Measurements from ENCODE around the gene USF2. TPM values are rescaled to one million over a fixed set of nuclear protein-coding genes. Genes with fewer than 3 reads are reported as not detected.
A peak's percentile ranks its signal among the peaks of the same experiment; 100 is the strongest.

USF2 gene
- total RNA-seq, 1 donor from 2014 or later, result 156 TPM

- H3K4me1 Mint-ChIP-seq (ENCODE audit: low read depth), result no peaks in the 10 kb centered on the region
- H3K9me3 Mint-ChIP-seq, result no peaks in the 10 kb centered on the region
- H3K27ac Mint-ChIP-seq, result no peak overlapping the region
- H3K36me3 Mint-ChIP-seq (ENCODE audit: low read depth), result no peaks in the 10 kb centered on the region
- H3K4me3 Mint-ChIP-seq, result no peak overlapping the region
- peaks cover 2% of the 10 kb centered on the region for H3K27me3 Mint-ChIP-seq (ENCODE audit: insufficient read depth)
- no peak for DNase-seq (ENCODE audit: low spot score)
- intact Hi-C loops (cut with micrococcal nuclease), result loop anchor here (2.0 to 5.0 kb wide), 2 partner anchors 39 to 159 kb away; partner anchors contain the start of gene FFAR1
Observed at GRCh38 chr19:35307931-35308330, 39.2 kb downstream of the USF2 start.

GRCh38 chr19:35308910-35309309, 40.1 kb downstream of the USF2 start:
- no peaks in the 10 kb centered on the region for H3K9me3 Mint-ChIP-seq
- DNase-seq (ENCODE audit: low spot score), result no peak
- H3K36me3 Mint-ChIP-seq (ENCODE audit: low read depth), result no peaks in the 10 kb centered on the region
- H3K27ac Mint-ChIP-seq, result no peak overlapping the region
- no peak overlapping the region for H3K4me3 Mint-ChIP-seq
- H3K4me1 Mint-ChIP-seq (ENCODE audit: low read depth), result no peaks in the 10 kb centered on the region
- intact Hi-C loops (cut with micrococcal nuclease), result loop anchor here (5.0 kb wide), 1 partner anchor 158 kb away; no protein-coding TSS in a partner anchor
- peaks cover 2% of the 10 kb centered on the region for H3K27me3 Mint-ChIP-seq (ENCODE audit: insufficient read depth)

GRCh38 chr19:35309481-35310279, 40.9 kb downstream of the USF2 start:
- Mint-ChIP-seq H3K36me3 (ENCODE audit: low read depth) (no peaks in the 10 kb centered on the region), H3K27ac (no peak overlapping the region), H3K27me3 (ENCODE audit: insufficient read depth) (peaks cover 2% of the 10 kb centered on the region), H3K4me1 (ENCODE audit: low read depth) (no peaks in the 10 kb centered on the region), H3K4me3 (no peak overlapping the region), H3K9me3 (no peaks in the 10 kb centered on the region)
- intact Hi-C loops (cut with micrococcal nuclease), result loop anchor here (5.0 kb wide), 1 partner anchor 158 kb away; no protein-coding TSS in a partner anchor
- DNase-seq (ENCODE audit: low spot score), result no peak

- intact Hi-C loops (cut with micrococcal nuclease), result no loop called here
- H3K9me3 Mint-ChIP-seq, result no peaks in the 10 kb centered on the region
- peaks cover 2% of the 10 kb centered on the region for H3K27me3 Mint-ChIP-seq (ENCODE audit: insufficient read depth)
- no peak for DNase-seq (ENCODE audit: low spot score)
- no peaks in the 10 kb centered on the region for H3K36me3 Mint-ChIP-seq (ENCODE audit: low read depth)
- no peak overlapping the region for H3K4me3 Mint-ChIP-seq
- H3K4me1 Mint-ChIP-seq (ENCODE audit: low read depth), result no peaks in the 10 kb centered on the region
- no peak overlapping the region for H3K27ac Mint-ChIP-seq
Observed at GRCh38 chr19:35310331-35310730, 41.6 kb downstream of the USF2 start.

- intact Hi-C loops (cut with micrococcal nuclease), result no loop called here
- H3K4me1 Mint-ChIP-seq (ENCODE audit: low read depth), result no peaks in the 10 kb centered on the region
- H3K9me3 Mint-ChIP-seq, result no peaks in the 10 kb centered on the region
Observed at GRCh38 chr19:35310811-35311465, 42.2 kb downstream of the USF2 start.

GRCh38 chr19:35311901-35312665, 43.3 kb downstream of the USF2 start:
- peaks cover 2% of the 10 kb centered on the region for H3K27me3 Mint-ChIP-seq (ENCODE audit: insufficient read depth)

More at GRCh38 chr19:35310811-35311465, 42.2 kb downstream of the USF2 start:
- H3K27me3 Mint-ChIP-seq (ENCODE audit: insufficient read depth), result peaks cover 2% of the 10 kb centered on the region
- H3K36me3 Mint-ChIP-seq (ENCODE audit: low read depth), result no peaks in the 10 kb centered on the region
- no peak overlapping the region for H3K27ac Mint-ChIP-seq
- no peak for DNase-seq (ENCODE audit: low spot score)
- H3K4me3 Mint-ChIP-seq, result no peak overlapping the region

GRCh38 chr19:35313587-35313986, 44.8 kb downstream of the USF2 start:
- DNase-seq (ENCODE audit: low spot score), result no peak
- Mint-ChIP-seq H3K4me3 (no peak overlapping the region), H3K36me3 (ENCODE audit: low read depth) (no peaks in the 10 kb centered on the region), H3K4me1 (ENCODE audit: low read depth) (no peaks in the 10 kb centered on the region), H3K9me3 (no peaks in the 10 kb centered on the region), H3K27me3 (ENCODE audit: insufficient read depth) (no peaks in the 10 kb centered on the region), H3K27ac (peak overlapping the region; percentile 58)
- intact Hi-C loops (cut with micrococcal nuclease), result no loop called here

More at GRCh38 chr19:35311901-35312665, 43.3 kb downstream of the USF2 start:
- DNase-seq (ENCODE audit: low spot score), result no peak
- no peak overlapping the region for H3K4me3 Mint-ChIP-seq
- H3K27ac Mint-ChIP-seq, result no peak overlapping the region
- no peaks in the 10 kb centered on the region for H3K36me3 Mint-ChIP-seq (ENCODE audit: low read depth)
- H3K4me1 Mint-ChIP-seq (ENCODE audit: low read depth), result no peaks in the 10 kb centered on the region
- H3K9me3 Mint-ChIP-seq, result no peaks in the 10 kb centered on the region
- intact Hi-C loops (cut with micrococcal nuclease), result no loop called here

GRCh38 chr19:35314031-35314430, 45.3 kb downstream of the USF2 start:
- Mint-ChIP-seq H3K36me3 (ENCODE audit: low read depth) (no peaks in the 10 kb centered on the region), H3K4me3 (no peak overlapping the region), H3K27me3 (ENCODE audit: insufficient read depth) (no peaks in the 10 kb centered on the region), H3K27ac (no peak overlapping the region), H3K4me1 (ENCODE audit: low read depth) (no peaks in the 10 kb centered on the region), H3K9me3 (no peaks in the 10 kb centered on the region)
- DNase-seq (ENCODE audit: low spot score), result no peak
- intact Hi-C loops (cut with micrococcal nuclease), result no loop called here

GRCh38 chr19:35314858-35315470, 46.2 kb downstream of the USF2 start:
- no peak for DNase-seq (ENCODE audit: low spot score)

GRCh38 chr19:35315883-35316282, 47.1 kb downstream of the USF2 start:
- no peak for DNase-seq (ENCODE audit: low spot score)
- no peaks in the 10 kb centered on the region for H3K4me1 Mint-ChIP-seq (ENCODE audit: low read depth)
- no peaks in the 10 kb centered on the region for H3K36me3 Mint-ChIP-seq (ENCODE audit: low read depth)
- H3K4me3 Mint-ChIP-seq, result no peak overlapping the region
- intact Hi-C loops (cut with micrococcal nuclease), result no loop called here
- no peaks in the 10 kb centered on the region for H3K9me3 Mint-ChIP-seq
- no peak overlapping the region for H3K27ac Mint-ChIP-seq
- peaks cover 4% of the 10 kb centered on the region for H3K27me3 Mint-ChIP-seq (ENCODE audit: insufficient read depth)

More at GRCh38 chr19:35314858-35315470, 46.2 kb downstream of the USF2 start:
- H3K4me3 Mint-ChIP-seq, result no peak overlapping the region
- no peaks in the 10 kb centered on the region for H3K9me3 Mint-ChIP-seq
- intact Hi-C loops (cut with micrococcal nuclease), result no loop called here
- H3K27me3 Mint-ChIP-seq (ENCODE audit: insufficient read depth), result peaks cover 2% of the 10 kb centered on the region
- no peaks in the 10 kb centered on the region for H3K4me1 Mint-ChIP-seq (ENCODE audit: low read depth)
- H3K27ac Mint-ChIP-seq, result no peak overlapping the region
- no peaks in the 10 kb centered on the region for H3K36me3 Mint-ChIP-seq (ENCODE audit: low read depth)

GRCh38 chr19:35316560-35316959, 47.8 kb downstream of the USF2 start:
- Mint-ChIP-seq H3K4me1 (ENCODE audit: low read depth) (no peaks in the 10 kb centered on the region), H3K4me3 (no peak overlapping the region), H3K27ac (no peak overlapping the region), H3K36me3 (ENCODE audit: low read depth) (no peaks in the 10 kb centered on the region), H3K9me3 (peaks cover under 1% of the 10 kb centered on the region), H3K27me3 (ENCODE audit: insufficient read depth) (peaks cover 4% of the 10 kb centered on the region)
- no peak for DNase-seq (ENCODE audit: low spot score)
- intact Hi-C loops (cut with micrococcal nuclease), result no loop called here

GRCh38 chr19:35317464-35318043, 48.8 kb downstream of the USF2 start:
- peaks cover 4% of the 10 kb centered on the region for H3K27me3 Mint-ChIP-seq (ENCODE audit: insufficient read depth)
- no peak for DNase-seq (ENCODE audit: low spot score)
- no peaks in the 10 kb centered on the region for H3K36me3 Mint-ChIP-seq (ENCODE audit: low read depth)
- no peaks in the 10 kb centered on the region for H3K4me1 Mint-ChIP-seq (ENCODE audit: low read depth)
- no peak overlapping the region for H3K27ac Mint-ChIP-seq
- peaks cover 7% of the 10 kb centered on the region for H3K9me3 Mint-ChIP-seq
- H3K4me3 Mint-ChIP-seq, result no peak overlapping the region
- intact Hi-C loops (cut with micrococcal nuclease), result no loop called here
